ENCODE data around the gene PCNX3.

- no peak for TF ChIP-seq CTCF (IDR thresholded peaks at IDR 0.05)
- TF ChIP-seq POLR2A (IDR thresholded peaks at IDR 0.05), result no peak
These were observed 42.8 kb downstream of the PCNX3 start for GRCh38 chr11:65658174-65659021.
